Stimulated activated CD8-positive, alpha-beta memory T cell treated with anti-CD3 and anti-CD28 coated beads, Interleukin-2, amount 100 ng/mL, for 48 hours (primary cell): ENCODE results near the gene PLA1A.

Experiments used
- DNase-seq, 2 donors: peaks; one replicate each; pipeline ENCODE4 v3.0.0-alpha.2; 2020; ENCODE audit warnings: low read depth in 2 of 2

PLA1A gene

GRCh38 chr3:119608405-119609000 lies 10.8 kb downstream of the PLA1A start:
- no peak for DNase-seq

- DNase-seq: no peak
These were observed 11.6 kb downstream of the PLA1A start for GRCh38 chr3:119609301-119609700.

GRCh38 chr3:119611664-119612063 lies 14.0 kb downstream of the PLA1A start:
- no peak for DNase-seq

- no peak for DNase-seq
These were observed 15.5 kb downstream of the PLA1A start for GRCh38 chr3:119613201-119613600.

- DNase-seq: no peak
These were observed 16.2 kb downstream of the PLA1A start for GRCh38 chr3:119613872-119614271.

- no peak for DNase-seq
These were observed 18.4 kb downstream of the PLA1A start for GRCh38 chr3:119616056-119616455.

- no peak for DNase-seq
These were observed 21.4 kb downstream of the PLA1A start for GRCh38 chr3:119619094-119619493.

- no peak for DNase-seq
These were observed 23.2 kb downstream of the PLA1A start for GRCh38 chr3:119620899-119621298.

- no peak for DNase-seq
These were observed 26.5 kb downstream of the PLA1A start for GRCh38 chr3:119624002-119624720.

GRCh38 chr3:119625451-119626153 lies 27.9 kb downstream of the PLA1A start:
- DNase-seq: no peak

GRCh38 chr3:119626196-119626595 lies 28.5 kb downstream of the PLA1A start:
- no peak for DNase-seq

- DNase-seq: no peak
These were observed 29.8 kb downstream of the PLA1A start for GRCh38 chr3:119627461-119627860.

GRCh38 chr3:119628390-119628789 lies 30.7 kb downstream of the PLA1A start:
- no peak for DNase-seq

- no peak for DNase-seq
These were observed 31.2 kb downstream of the PLA1A start for GRCh38 chr3:119628816-119629445.

GRCh38 chr3:119630128-119630879 lies 32.6 kb downstream of the PLA1A start:
- DNase-seq: no peak

GRCh38 chr3:119630880-119631329 lies 33.2 kb downstream of the PLA1A start:
- DNase-seq: no peak

GRCh38 chr3:119631516-119631915 lies 33.8 kb downstream of the PLA1A start:
- DNase-seq: no peak

GRCh38 chr3:119632216-119632615 lies 34.5 kb downstream of the PLA1A start:
- no peak for DNase-seq

GRCh38 chr3:119632829-119633228 lies 35.1 kb downstream of the PLA1A start:
- no peak for DNase-seq

- no peak for DNase-seq
These were observed 38.0 kb downstream of the PLA1A start for GRCh38 chr3:119635719-119636118.

GRCh38 chr3:119636249-119636648 lies 38.6 kb downstream of the PLA1A start:
- DNase-seq: no peak
